ENCODE measurements around the gene CAMSAP2. TPM values are rescaled to one million over a fixed set of nuclear protein-coding genes. Genes with fewer than 3 reads are reported as not detected.
A peak's percentile ranks its signal among the peaks of the same experiment; 100 is the strongest.

Gene CAMSAP2
- total and polyA plus RNA-seq, 2 of the 8 experiments (the other 6 are each of a cell fraction or from before 2014, with no cell fraction given): 4.2 to 27.6 TPM

DNA sequence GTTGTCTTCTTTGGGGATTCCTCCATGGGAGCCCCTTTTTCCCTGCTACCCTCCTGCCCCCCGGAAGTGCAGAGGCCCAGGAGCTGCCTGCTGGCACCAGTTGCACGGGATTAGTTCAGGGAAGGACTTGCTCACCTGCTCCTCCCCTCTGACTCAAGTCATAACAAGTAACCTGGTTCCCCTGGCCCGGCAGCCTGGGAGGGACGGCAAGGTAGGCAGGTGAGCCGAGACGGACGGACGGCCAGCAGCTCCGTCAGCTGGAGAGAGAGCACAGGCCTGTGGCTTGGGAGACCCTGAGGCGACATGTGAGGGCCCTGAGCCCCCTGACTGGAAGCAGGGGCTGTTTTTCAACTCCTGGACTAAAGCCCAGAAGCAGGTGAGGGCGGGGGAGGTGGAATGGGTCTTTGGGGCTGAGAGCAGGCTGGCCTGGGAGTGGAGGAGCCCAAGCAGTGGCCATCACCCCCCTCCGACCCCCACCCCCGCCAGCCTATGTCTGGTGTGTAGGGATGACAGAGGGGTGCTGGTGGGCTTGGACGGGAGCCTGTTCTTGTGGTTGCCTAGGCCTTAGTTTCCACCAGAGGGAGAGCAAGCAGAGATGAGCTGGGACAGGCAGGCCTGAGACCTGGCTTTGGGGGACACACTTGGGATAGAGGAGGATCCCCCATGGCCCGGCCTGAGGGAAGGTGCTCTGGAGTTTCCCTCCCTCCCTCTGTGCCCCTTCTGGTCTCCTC, 156.2 kb downstream of the CAMSAP2 start, which contains the start of gene INAVA:
TSS of gene INAVA (plus strand) at position 189 of the 731 bp plus-strand sequence. CDS start 3,501 bp downstream, outside the sequence.
- POLR2A ChIA-PET (ENCODE audit: partially characterized antibody): interaction anchor here (0.9 to 11.2 kb wide), 6 partner anchors 12 to 128 kb away, joined by 4 to 208 read pairs (median 18); partner anchors contain the start of genes GPR25 and KIF21B
- Histone ChIP-seq H2AK5ac (ENCODE audit: low read depth, low read length) (peak within 1 kb of the TSS; percentile 41), H3K79me1 (ENCODE audit: low read depth, low read length) (peaks cover 25% of the 10 kb centered on the region), H3K9ac (replicated peaks in 1 of 4; ENCODE audit: extremely low read depth in 1 of 4, low read depth in 3 of 4, low read length in 3 of 4) (peak within 1 kb of the TSS in 2 of 4 experiments; percentile 16 to 30; a peak in 1 of 7 replicates), H2BK5ac (ENCODE audit: low read depth, low read length) (peak within 1 kb of the TSS; percentile 73), H3K14ac (ENCODE audit: insufficient read length) (no peak within 1 kb of the TSS), H4K5ac (ENCODE audit: insufficient read length, low read depth, low read length) (no peak within 1 kb of the TSS), H3K27ac (ENCODE audit: low read depth, low read length) (peak within 1 kb of the TSS; percentile 43), H2BK15ac (ENCODE audit: low read length) (no peak within 1 kb of the TSS), H3K4me1 (replicated peaks in 1 of 4; ENCODE audit: control insufficient read depth in 3 of 4, insufficient read depth in 4 of 4, low read length in 3 of 4) (peaks cover 15 to 40% (median 30%) of the 10 kb centered on the region in 4 experiments), H4K91ac (replicated peaks; ENCODE audit: insufficient read length, low read length) (no peak within 1 kb of the TSS), H2AFZ (ENCODE audit: low read length) (no peak within 1 kb of the TSS), H4K20me1 (replicated peaks in 1 of 2; ENCODE audit: control insufficient read depth in 1 of 2, insufficient read depth in 2 of 2, low read length in 2 of 2) (peaks cover 6 to 17% of the 10 kb centered on the region in 2 experiments), H3K23ac (ENCODE audit: insufficient read length) (no peak within 1 kb of the TSS), H3K18ac (ENCODE audit: extremely low read depth, low read length) (peak within 1 kb of the TSS; percentile 48; the same call in 1 of the 2 replicates), H3K4ac (replicated peaks; ENCODE audit: insufficient read length, low read depth, low read length) (no peak within 1 kb of the TSS), H3K27me3 (replicated peaks in 1 of 4; ENCODE audit: control insufficient read depth in 3 of 4, extremely low read depth in 1 of 4, insufficient read depth in 3 of 4, low read length in 3 of 4) (no peaks in the 10 kb centered on the region), H2BK12ac (ENCODE audit: low read depth, low read length) (peak within 1 kb of the TSS; percentile 79; the same call in 1 of the 2 replicates), H3K23me2 (ENCODE audit: low read depth, low read length) (peaks cover 8% of the 10 kb centered on the region), H2BK20ac (ENCODE audit: low read length) (no peak within 1 kb of the TSS), H3K9me3 (ENCODE audit: insufficient read depth in 2 of 2, low read depth in 1 of 2, low read length in 1 of 2) (no peaks in the 10 kb centered on the region), H3K36me3 (ENCODE audit: control insufficient read depth in 2 of 4, insufficient read depth in 4 of 4, low read length in 3 of 4) (peaks cover under 1 to 22% (median 11%) of the 10 kb centered on the region in 4 experiments; a peak in 6 of 8 replicates), H3K79me2 (ENCODE audit: control insufficient read depth in 1 of 2, insufficient read depth in 2 of 2, low read length in 2 of 2) (peaks cover 3 to 58% of the 10 kb centered on the region in 2 experiments), H3K4me2 (ENCODE audit: insufficient read depth in 1 of 2, low read depth in 2 of 2, low read length in 2 of 2) (peak within 1 kb of the TSS; percentile 79 to 95), H4K8ac (ENCODE audit: extremely low read depth, insufficient read depth, low read length) (no peak within 1 kb of the TSS; the same call in 1 of the 2 replicates), H3K56ac (replicated peaks; ENCODE audit: insufficient read length, low read depth, low read length) (no peak within 1 kb of the TSS), H2BK120ac (replicated peaks; ENCODE audit: low read depth, low read length) (no peak within 1 kb of the TSS), H3K4me3 (ENCODE audit: extremely low read depth in 1 of 4, insufficient read depth in 2 of 4, low read depth in 3 of 4, low read length in 4 of 4) (peak within 1 kb of the TSS in 3 of 4 experiments; percentile 20 to 78 (median 23); a peak in 4 of 8 replicates)
- no peak for FAIRE-seq
- no peak for DNase-seq (ENCODE audit: low read depth in 1 of 2, low spot score in 2 of 2)
- WGBS, 2 experiments (ENCODE audit: extremely low coverage in 1 of 2, insufficient coverage in 1 of 2, insufficient read length in 1 of 2, insufficient replicate concordance in 2 of 2, low coverage in 1 of 2, low lambda C conversion rate in 2 of 2, missing lambda C conversion rate in 1 of 2): 75% methylated on average over 14 of the region's 15 CpGs; no CpG with 5 or more reads in 1 of the 2 experiments
- CTCF ChIA-PET (ENCODE audit: partially characterized antibody): interaction anchor here (0.8 to 8.6 kb wide), 7 partner anchors 8 to 176 kb away, joined by 3 to 47 read pairs (median 4); no protein-coding TSS in a partner anchor
- no peak for TF ChIP-seq PHF8 (conservative IDR thresholded peaks at IDR 0.05; ENCODE audit: low read depth, low read length)
- TF ChIP-seq FOSL1 (IDR thresholded peaks at IDR 0.05; ENCODE audit: insufficient read depth, low read depth, low read length): no peak
- TF ChIP-seq, protein P1, sequence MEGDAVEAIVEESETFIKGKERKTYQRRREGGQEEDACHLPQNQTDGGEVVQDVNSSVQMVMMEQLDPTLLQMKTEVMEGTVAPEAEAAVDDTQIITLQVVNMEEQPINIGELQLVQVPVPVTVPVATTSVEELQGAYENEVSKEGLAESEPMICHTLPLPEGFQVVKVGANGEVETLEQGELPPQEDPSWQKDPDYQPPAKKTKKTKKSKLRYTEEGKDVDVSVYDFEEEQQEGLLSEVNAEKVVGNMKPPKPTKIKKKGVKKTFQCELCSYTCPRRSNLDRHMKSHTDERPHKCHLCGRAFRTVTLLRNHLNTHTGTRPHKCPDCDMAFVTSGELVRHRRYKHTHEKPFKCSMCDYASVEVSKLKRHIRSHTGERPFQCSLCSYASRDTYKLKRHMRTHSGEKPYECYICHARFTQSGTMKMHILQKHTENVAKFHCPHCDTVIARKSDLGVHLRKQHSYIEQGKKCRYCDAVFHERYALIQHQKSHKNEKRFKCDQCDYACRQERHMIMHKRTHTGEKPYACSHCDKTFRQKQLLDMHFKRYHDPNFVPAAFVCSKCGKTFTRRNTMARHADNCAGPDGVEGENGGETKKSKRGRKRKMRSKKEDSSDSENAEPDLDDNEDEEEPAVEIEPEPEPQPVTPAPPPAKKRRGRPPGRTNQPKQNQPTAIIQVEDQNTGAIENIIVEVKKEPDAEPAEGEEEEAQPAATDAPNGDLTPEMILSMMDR (IDR thresholded peaks at IDR 0.05; ENCODE audit: control extremely low read depth in 1 of 3, insufficient read depth in 1 of 3, low read depth in 1 of 3, low read length in 3 of 3): peak; percentile 29 to 44 (median 34); a peak in 3 of 4 replicates
